Fibroblast of lung (primary cell): ENCODE results near the gene TDG. TPM values are rescaled to one million over a fixed set of nuclear protein-coding genes. Genes with fewer than 3 reads are reported as not detected.

Source experiments
- DNase-seq, 2 donors: peaks; one replicate each; pipeline versions ENCODE4 v3.0.0 to v3.0.0-alpha.2; 2010; ENCODE audit warnings: low read depth in 2 of 2
- H2AFZ ChIP-seq: 2 replicates; pipeline ENCODE4 v1.5.1; 2012; ENCODE audit warnings: low read length, control low read depth, inconsistent platforms
- H3K27ac ChIP-seq: 2 replicates; pipeline ENCODE4 v1.5.1; 2011; ENCODE audit warnings: low read length, control low read depth; ENCODE audit not compliant: insufficient read depth
- H3K27me3 ChIP-seq: 2 replicates; pipeline ENCODE4 v1.5.1; 2011; ENCODE audit warnings: mild to moderate bottlenecking, low read length; ENCODE audit not compliant: control insufficient read depth, insufficient read depth
- H3K36me3 ChIP-seq: 2 replicates; pipeline ENCODE4 v1.5.1; 2011; ENCODE audit warnings: low read length; ENCODE audit not compliant: control insufficient read depth, insufficient read depth
- H3K4me1 ChIP-seq: 2 replicates; pipeline ENCODE4 v1.5.1; 2011; ENCODE audit warnings: low read length; ENCODE audit not compliant: control insufficient read depth, insufficient read depth; ENCODE audit errors: extremely low read depth
- H3K4me2 ChIP-seq: 2 replicates; pipeline ENCODE4 v1.5.1; 2011; ENCODE audit warnings: low read length, control low read depth; ENCODE audit not compliant: insufficient read depth; ENCODE audit errors: extremely low read depth
- H3K4me3 ChIP-seq, 4 experiments: fragments of 200-600 bp in 1 of 4; sonication (generic) in 1 of 4; replicated peaks in 1 of 4; 2 replicates each; pipeline ENCODE4 v1.5.1; 2011 to 2016; ENCODE audit warnings: low read length in 4 of 4, low read depth in 3 of 4, mild to moderate bottlenecking in 3 of 4, control low read depth in 2 of 4, inconsistent platforms in 1 of 4, mixed read lengths in 1 of 4; ENCODE audit not compliant: insufficient read depth in 1 of 4; ENCODE audit errors: control extremely low read depth in 1 of 4
- H3K79me2 ChIP-seq: 2 replicates; pipeline ENCODE4 v1.5.1; 2012; ENCODE audit warnings: mild to moderate bottlenecking, low read length, inconsistent platforms; ENCODE audit not compliant: control insufficient read depth, insufficient read depth
- H3K9ac ChIP-seq: 2 replicates; pipeline ENCODE4 v1.5.1; 2011; ENCODE audit warnings: mild to moderate bottlenecking, low read length, control low read depth; ENCODE audit not compliant: insufficient read depth
- H3K9me3 ChIP-seq: 2 replicates; pipeline ENCODE4 v1.5.1; 2012; ENCODE audit warnings: low read depth, low read length; ENCODE audit not compliant: control insufficient read depth, insufficient read depth
- H4K20me1 ChIP-seq: 2 replicates; pipeline ENCODE4 v1.5.1; 2011; ENCODE audit warnings: low read length; ENCODE audit not compliant: control insufficient read depth, insufficient read depth; ENCODE audit errors: extremely low read depth
- CTCF ChIP-seq, 2 donors: IDR thresholded peaks in 1 of 2; conservative IDR thresholded peaks in 1 of 2; 1 replicate in 1 of 2; 2 replicates in 1 of 2; pipeline ENCODE4 v1.5.1; 2011 to 2012; ENCODE audit warnings: low read length in 2 of 2, control low read depth in 1 of 2, inconsistent platforms in 1 of 2, low read depth in 1 of 2, mild to moderate bottlenecking in 1 of 2
- EZH2 ChIP-seq: IDR thresholded peaks from 2 replicates; pipeline ENCODE4 v1.5.1; 2012; ENCODE audit warnings: low read length, control low read depth, mild to moderate bottlenecking; ENCODE audit errors: missing control alignments
- polyA plus RNA-seq, 2 donors: library from polyadenylated mRNA; depleted of rRNA in 1 of 2; stranded (reverse) in 1 of 2; unstranded in 1 of 2; fragments of >200 nt; gene quantifications; 2 replicates each; pipeline ENCODE4 v1.2.1, GENCODE V29; 2011 to 2012; ENCODE audit warnings: missing spikeins in 1 of 2
- total RNA-seq: library from RNA; depleted of rRNA; stranded (reverse); fragments of >200 nt; gene quantifications from 2 replicates; pipeline ENCODE4 v1.2.1, GENCODE V29; 2014

TDG gene
- total and polyA plus RNA-seq, 2 donors (not counting 1 experiment from before 2014, with no cell fraction given), result 18.8 to 19.4 TPM

DNA sequence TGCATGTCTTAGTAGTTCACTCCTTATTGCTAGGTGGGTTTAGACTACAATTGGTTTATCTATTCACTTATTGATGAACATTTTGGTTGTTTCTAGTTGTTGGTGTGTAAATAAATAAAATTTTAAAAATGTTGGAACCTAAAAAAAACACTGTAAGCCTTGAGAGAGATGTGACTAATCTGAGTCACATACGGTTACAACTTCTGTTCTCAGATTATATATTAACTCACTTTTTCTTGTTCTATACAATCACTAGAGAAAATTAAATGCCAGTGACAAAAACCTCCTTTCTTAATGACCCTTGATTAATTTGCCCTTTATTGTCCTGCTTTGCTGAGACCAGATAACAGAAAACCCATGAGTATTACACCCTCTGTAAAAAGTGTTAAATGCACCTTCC is 7.1 kb upstream of the TDG start:
- H2AFZ ChIP-seq, result no peak overlapping the region
- H4K20me1 ChIP-seq, result no peaks in the 10 kb centered on the region
- H3K4me2 ChIP-seq, result no peak overlapping the region
- DNase-seq, result no peak
- no peak overlapping the region for H3K9ac ChIP-seq
- no peak for TF ChIP-seq CTCF (conservative IDR thresholded peaks at IDR 0.05 in 1 of 2, IDR thresholded peaks at IDR 0.05 in 1 of 2; ENCODE audit: low read depth in 1 of 2, low read length in 2 of 2)
- no peak for TF ChIP-seq EZH2
- no peak overlapping the region for H3K4me3 ChIP-seq
- peaks cover 23% of the 10 kb centered on the region for H3K79me2 ChIP-seq
- no peaks in the 10 kb centered on the region for H3K9me3 ChIP-seq
- H3K4me1 ChIP-seq, result peaks cover 3% of the 10 kb centered on the region
- H3K27me3 ChIP-seq, result no peaks in the 10 kb centered on the region
- H3K27ac ChIP-seq, result no peak overlapping the region
- peaks cover 4% of the 10 kb centered on the region for H3K36me3 ChIP-seq

GRCh38 chr12:103960616-103961227 is 5.0 kb upstream of the TDG start:
- TF ChIP-seq CTCF (conservative IDR thresholded peaks at IDR 0.05 in 1 of 2, IDR thresholded peaks at IDR 0.05 in 1 of 2; ENCODE audit: low read depth in 1 of 2, low read length in 2 of 2), result no peak
- no peak for TF ChIP-seq EZH2
- Histone ChIP-seq H3K79me2 (peaks cover 30% of the 10 kb centered on the region), H3K4me1 (peaks cover 10% of the 10 kb centered on the region), H4K20me1 (no peaks in the 10 kb centered on the region), H3K27ac (no peak overlapping the region), H3K4me2 (no peak overlapping the region), H2AFZ (no peak overlapping the region), H3K36me3 (no peaks in the 10 kb centered on the region), H3K9me3 (no peaks in the 10 kb centered on the region), H3K9ac (no peak overlapping the region), H3K4me3 (no peak overlapping the region), H3K27me3 (no peaks in the 10 kb centered on the region)
- no peak for DNase-seq

DNA sequence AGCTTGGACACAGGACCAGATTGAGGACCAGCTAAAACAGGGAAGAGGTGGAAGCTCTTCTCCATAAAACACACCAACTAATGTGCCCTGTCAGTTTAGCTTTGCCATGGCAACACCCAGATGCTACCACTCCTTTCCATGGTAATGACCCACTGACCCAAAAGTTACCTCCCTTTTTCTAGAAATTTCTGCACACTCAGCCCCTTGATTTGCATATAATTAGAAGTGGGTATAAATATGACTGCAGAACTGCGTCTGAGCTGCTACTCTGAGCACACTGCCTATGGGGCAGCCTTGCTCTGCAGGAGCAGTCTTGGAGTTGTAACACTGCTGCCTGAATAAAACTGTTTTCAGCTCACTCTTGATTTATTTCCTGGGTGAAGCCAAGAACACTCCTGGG is 3.2 kb upstream of the TDG start:
- no peaks in the 10 kb centered on the region for H4K20me1 ChIP-seq
- no peaks in the 10 kb centered on the region for H3K27me3 ChIP-seq
- H3K27ac ChIP-seq, result no peak overlapping the region
- H3K9ac ChIP-seq, result no peak overlapping the region
- no peak overlapping the region for H2AFZ ChIP-seq
- DNase-seq, result no peak
- no peaks in the 10 kb centered on the region for H3K36me3 ChIP-seq
- peaks cover 34% of the 10 kb centered on the region for H3K79me2 ChIP-seq
- H3K4me2 ChIP-seq, result no peak overlapping the region
- no peak for TF ChIP-seq EZH2
- no peak for TF ChIP-seq CTCF (conservative IDR thresholded peaks at IDR 0.05 in 1 of 2, IDR thresholded peaks at IDR 0.05 in 1 of 2; ENCODE audit: low read depth in 1 of 2, low read length in 2 of 2)
- no peak overlapping the region for H3K4me3 ChIP-seq
- peaks cover 8% of the 10 kb centered on the region for H3K4me1 ChIP-seq
- no peaks in the 10 kb centered on the region for H3K9me3 ChIP-seq
